ENCODE measurements around the gene DPEP3.
"Not testable (repeated sequence)": the region's sequence is repeated elsewhere in the genome, so short reads cannot be mapped to it uniquely, and the experiment has no call there.

The DPEP3 gene, protein sequence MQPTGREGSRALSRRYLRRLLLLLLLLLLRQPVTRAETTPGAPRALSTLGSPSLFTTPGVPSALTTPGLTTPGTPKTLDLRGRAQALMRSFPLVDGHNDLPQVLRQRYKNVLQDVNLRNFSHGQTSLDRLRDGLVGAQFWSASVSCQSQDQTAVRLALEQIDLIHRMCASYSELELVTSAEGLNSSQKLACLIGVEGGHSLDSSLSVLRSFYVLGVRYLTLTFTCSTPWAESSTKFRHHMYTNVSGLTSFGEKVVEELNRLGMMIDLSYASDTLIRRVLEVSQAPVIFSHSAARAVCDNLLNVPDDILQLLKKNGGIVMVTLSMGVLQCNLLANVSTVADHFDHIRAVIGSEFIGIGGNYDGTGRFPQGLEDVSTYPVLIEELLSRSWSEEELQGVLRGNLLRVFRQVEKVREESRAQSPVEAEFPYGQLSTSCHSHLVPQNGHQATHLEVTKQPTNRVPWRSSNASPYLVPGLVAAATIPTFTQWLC

GRCh38 chr16:67979955-67980678 lies at the start of gene DPEP3:
Gene DPEP3 (minus strand): TSS chr16:67980499. CDS start chr16:67980380, 119 bp downstream.
- DNase-seq: no peak

DNA sequence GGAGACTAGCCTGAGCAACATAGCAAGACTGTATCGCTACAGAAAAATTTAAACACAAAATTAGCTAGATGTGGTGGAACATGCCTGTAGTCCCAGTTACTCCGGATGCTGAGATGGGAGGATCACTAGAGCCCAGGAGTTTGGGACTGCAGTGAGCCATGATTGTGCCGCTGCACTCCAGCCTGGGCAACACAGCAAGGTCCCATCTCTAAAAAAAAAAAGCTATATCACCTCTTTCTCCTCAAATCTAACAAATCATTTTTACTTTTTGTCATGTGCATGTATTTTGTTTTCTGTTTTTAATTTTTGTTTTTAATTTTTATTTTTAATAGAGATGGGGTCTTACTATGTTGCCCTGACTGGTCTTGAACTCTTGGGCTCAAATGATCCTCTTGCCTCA lies 48.7 kb upstream of the DPEP3 start:
- no peak for DNase-seq

GRCh38 chr16:68022728-68023537 lies 42.6 kb upstream of the DPEP3 start, which contains the start of the genes DDX28 and DUS2:
Gene DDX28 (minus strand): TSS chr16:68023232. CDS start chr16:68023202, 30 bp downstream.
Gene DUS2 (plus strand): TSS chr16:68023284. CDS start chr16:68038024, 14,740 bp downstream.
- DNase-seq: peak; percentile 65

GRCh38 chr16:68022278-68022727 lies 42.0 kb upstream of the DPEP3 start:
- DNase-seq: no peak

- DNase-seq: no peak
Measured at GRCh38 chr16:68021490-68021889, 41.2 kb upstream of the DPEP3 start.

- no peak for DNase-seq
Measured at GRCh38 chr16:68019167-68019680, 38.9 kb upstream of the DPEP3 start.

DNA sequence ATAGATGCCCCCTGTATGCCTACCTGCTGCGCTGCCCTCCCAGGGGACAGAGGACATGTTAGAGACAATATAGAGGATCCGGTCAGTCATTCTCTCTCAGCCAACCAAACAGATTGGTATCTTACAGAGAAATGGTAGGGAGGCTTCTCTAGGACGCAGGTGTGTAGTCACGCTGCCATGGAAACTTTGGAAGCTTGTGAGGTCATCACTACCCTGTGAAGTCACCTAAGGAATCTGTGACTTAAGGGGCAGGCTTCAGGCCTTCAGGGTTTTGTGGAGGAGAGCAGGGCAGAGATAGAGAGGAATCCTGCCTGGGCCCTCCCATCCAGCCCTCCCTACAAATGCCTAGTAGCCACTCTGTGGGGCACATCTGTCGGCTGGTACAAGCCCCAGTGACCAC lies 35.4 kb upstream of the DPEP3 start, which contains the start of gene DPEP2NB:
DPEP2NB (minus strand) TSS at position 231 of the 400 bp plus-strand sequence; CDS start at position 90, 141 bp downstream.
- no peak for DNase-seq

DNA sequence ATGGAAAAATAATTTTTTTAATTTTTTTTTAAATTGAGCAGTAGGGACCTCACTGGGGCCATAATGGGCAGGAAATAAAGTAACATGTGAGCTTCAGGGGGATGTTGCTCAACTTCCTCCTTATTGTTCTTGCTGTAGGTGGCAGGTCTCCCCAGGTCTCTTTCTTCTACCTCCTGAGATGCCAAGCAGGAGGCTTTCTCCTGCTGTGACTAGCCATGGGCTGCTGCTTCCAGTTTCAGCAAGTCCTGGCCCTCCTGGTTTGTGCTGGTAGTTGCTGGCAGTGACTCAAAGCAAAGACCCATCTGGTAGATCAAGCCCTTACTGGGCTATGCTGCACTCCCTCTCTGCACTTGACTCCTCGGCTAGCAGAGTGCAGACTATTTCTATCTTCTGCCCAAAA lies 33.1 kb upstream of the DPEP3 start:
- DNase-seq: peak; percentile 80

DNA sequence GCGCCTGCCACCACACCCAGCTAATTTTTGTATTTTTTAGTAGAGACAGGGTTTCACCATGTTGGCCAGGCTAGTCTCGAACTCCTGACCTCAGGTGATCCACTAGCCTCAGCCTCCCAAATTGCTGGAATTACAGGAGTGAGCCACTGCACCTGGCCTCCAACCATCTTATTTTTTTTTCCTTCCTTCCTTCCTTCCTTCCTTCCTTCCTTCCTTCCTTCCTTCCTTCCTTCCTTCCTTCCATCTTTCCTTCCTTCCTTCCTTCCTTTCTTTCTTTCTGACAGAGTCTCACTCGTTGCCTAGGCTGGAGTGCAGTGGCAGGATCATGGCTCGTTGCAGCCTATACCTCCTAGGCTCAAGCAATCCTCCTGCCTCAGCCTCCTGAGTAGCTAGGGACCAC lies 29.6 kb upstream of the DPEP3 start:
- DNase-seq: not testable (repeated sequence)

DNA sequence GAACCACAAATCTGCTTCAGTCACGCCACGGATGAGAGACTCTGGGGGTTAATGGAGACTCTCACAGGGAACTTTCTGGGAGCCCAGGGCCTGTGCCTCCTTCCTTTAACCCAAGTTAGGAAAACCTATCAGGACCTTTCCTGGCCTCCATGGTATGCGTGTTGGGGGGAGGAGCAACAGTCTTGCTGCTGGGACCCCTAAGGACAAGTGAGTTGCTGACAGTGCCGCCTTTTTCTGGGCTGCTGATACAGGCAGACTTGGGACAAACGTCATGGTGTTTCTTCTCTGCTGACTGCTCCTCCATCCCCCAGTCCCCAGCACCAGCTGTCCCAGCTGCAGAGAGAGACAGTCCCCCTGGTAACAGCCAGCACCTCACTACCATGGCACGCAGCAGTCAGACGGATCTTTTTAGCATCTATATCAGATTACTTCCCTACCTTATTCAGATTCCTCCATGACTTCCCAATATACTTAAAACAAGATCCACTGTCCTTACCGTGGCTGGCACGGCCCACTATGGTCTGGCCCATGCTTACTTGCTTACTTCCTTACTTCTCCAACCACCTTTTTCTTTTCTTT lies 28.9 kb upstream of the DPEP3 start:
- no peak for DNase-seq

- peak; percentile 90 for DNase-seq
Measured at GRCh38 chr16:68005786-68006286, 25.5 kb upstream of the DPEP3 start.

- no peak for DNase-seq
Measured at GRCh38 chr16:68005211-68005610, 24.9 kb upstream of the DPEP3 start.

DNA sequence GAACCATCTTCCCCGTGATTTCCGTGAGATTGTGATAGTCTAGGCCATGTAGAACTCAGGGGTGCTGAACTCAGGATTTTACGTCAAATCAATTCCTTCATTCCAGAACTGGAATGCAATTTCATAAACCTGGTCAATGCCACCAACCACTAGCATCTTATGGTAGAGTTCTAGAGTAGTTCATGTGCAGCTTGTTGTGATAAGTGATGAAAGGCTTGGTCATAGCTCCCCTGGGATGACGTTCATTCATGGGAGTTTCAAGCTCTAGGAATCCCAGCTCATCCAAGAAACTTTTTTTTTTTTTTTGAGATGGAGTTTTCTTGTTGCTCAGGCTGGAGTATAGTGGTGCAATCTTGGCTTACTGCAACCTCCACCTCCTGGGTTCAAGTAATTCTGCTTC lies 22.7 kb upstream of the DPEP3 start:
- DNase-seq: no peak

- no peak for DNase-seq
Measured at GRCh38 chr16:68000450-68000849, 20.2 kb upstream of the DPEP3 start.

GRCh38 chr16:67999985-68000384 lies 19.7 kb upstream of the DPEP3 start:
- peak; percentile 74 for DNase-seq

DNA sequence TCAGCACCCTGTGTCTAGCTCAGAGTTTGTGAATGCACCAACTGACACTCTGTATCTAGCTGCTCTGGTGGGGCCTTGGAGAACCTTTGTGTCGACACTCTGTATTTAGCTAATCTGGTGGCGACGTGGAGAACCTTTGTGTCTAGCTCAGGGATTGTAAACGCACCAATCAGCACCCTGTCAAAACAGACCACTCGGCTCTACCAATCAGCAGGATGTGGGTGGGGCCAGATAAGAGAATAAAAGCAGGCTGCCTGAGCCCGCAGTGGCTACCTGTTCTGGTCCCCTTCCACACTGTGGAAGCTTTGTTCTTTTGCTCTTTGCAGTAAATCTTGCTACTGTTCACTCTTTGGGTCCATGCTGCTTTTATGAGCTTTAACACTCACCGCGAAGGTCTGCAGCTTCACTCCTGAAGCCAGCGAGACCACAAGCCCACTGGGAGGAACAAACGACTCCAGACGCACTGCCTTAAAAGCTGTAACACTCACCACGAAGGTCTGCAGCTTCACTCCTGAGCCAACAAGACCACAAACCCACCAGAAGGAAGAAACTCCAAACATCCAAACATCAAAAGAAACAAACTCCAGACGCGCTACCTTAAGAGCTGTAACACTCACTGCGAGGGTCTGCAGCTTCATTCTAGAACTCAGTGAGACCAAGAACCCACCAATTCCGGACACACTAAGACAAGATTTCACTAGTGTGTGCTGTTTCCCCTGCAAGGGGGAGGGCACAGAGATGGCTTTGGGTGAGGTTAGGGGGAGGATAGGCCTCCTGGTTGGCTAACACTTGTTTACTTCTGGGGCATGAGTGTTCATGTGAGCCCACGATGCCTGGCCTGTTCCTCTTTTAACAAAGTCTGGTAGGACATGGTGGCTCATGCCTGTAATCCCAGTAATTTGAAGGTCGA lies 18.7 kb upstream of the DPEP3 start, which contains the start of gene DPEP2:
DPEP2 (minus strand) TSS at position 706 of the 910 bp plus-strand sequence. CDS start 6,272 bp downstream, outside the sequence.
- peak; percentile 79 for DNase-seq

GRCh38 chr16:67998231-67998778 lies 18.0 kb upstream of the DPEP3 start:
- DNase-seq: not testable (repeated sequence)

DNA sequence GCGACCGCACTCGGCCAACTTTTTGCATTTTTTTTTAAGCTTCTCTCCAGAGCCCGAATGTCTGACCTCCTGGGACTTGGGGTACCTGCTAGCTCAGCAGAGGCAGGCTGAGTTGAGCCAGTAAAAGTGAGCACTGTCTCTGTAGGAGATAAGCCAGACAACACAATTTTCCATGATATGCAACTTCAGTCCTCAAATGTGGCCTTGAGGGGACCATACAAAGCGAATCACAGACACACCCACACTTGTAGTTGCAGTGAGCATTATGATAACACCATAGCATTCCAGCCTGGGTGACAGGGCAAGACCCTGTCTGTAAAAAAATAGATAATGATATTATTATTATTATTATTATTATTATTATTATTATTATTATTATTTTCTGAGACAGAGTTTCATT lies 16.4 kb upstream of the DPEP3 start:
- DNase-seq: no peak

GRCh38 chr16:67995423-67995822 lies 15.1 kb upstream of the DPEP3 start:
- DNase-seq: no peak

DNA sequence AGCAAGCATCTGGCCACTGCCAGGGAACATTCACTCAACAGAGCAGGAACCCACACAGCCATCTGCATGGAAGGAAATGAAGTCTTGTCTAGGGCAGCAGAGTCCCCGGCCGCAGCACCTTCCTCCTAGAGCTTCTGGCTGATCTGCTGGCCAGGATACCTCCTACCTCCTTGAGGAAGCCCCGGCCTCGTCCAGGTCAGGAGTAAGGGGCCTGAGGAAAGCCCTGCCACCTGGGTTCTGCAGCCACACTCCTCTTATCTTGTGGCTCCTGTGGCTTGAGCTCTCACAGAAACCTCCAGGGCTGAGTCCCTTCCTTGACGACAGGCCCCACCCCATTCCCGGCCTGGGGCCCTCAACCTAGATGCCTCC lies 13.7 kb upstream of the DPEP3 start:
- peak; percentile 30 for DNase-seq

All from GF-D8 (cell line).